ENCODE results near the gene IQGAP3. TPM values are rescaled to one million over a fixed set of nuclear protein-coding genes. Genes with fewer than 3 reads are reported as not detected.
A peak's percentile ranks its signal among the peaks of the same experiment; 100 is the strongest.

The IQGAP3 gene
- total and polyA plus RNA-seq, 7 donors = 0.55 to 11.2 (median 0.76) TPM; not detected in 1

GRCh38 chr1:156480411-156481192 is 91.8 kb downstream of the IQGAP3 start:
- Histone ChIP-seq H3K27me3 (no peaks in the 10 kb centered on the region), H3K9me3 (no peaks in the 10 kb centered on the region), H3K4me1 (peaks cover 0 to 97% (median 94%) of the 10 kb centered on the region in 4 donors), H3K4me3 (no peak overlapping the region), H3K36me3 (peaks cover 48 to 76% (median 55%) of the 10 kb centered on the region in 4 donors), H3K27ac (peak overlapping the region; percentile 89 to 98 (median 90))
- DNase-seq = peak; percentile 88
- TF ChIP-seq POLR2AphosphoS5 (IDR thresholded peaks at IDR 0.05) (peak in 3 of 4 donors; percentile 4 to 16 (median 13)), CTCF (IDR thresholded peaks at IDR 0.05) (peak; percentile 28 to 74 (median 58)), EP300 (IDR thresholded peaks at IDR 0.05) (no peak)
- intact Hi-C loops (cut with DNase I) = loop anchor here (2.0 kb wide), 1 partner anchor 120 kb away; the partner anchor contains the start of gene GPATCH4
- WGBS, 2 donors = 47 to 78% methylated on average over 34 of the region's 34 CpGs

GRCh38 chr1:156480016-156480370 is 92.4 kb downstream of the IQGAP3 start:
- H3K9me3 ChIP-seq = no peaks in the 10 kb centered on the region
- H3K4me1 ChIP-seq = peaks cover 0 to 96% (median 94%) of the 10 kb centered on the region in 4 donors
- no peak overlapping the region for H3K4me3 ChIP-seq
- peaks cover 49 to 82% (median 56%) of the 10 kb centered on the region in 4 donors for H3K36me3 ChIP-seq
- TF ChIP-seq POLR2AphosphoS5 (IDR thresholded peaks at IDR 0.05) (peak in 2 of 4 donors; percentile 5 to 46), POLR2A (IDR thresholded peaks at IDR 0.05) (no peak), CTCF (IDR thresholded peaks at IDR 0.05) (peak in 1 of 4 experiments; percentile 15)
- H3K27ac ChIP-seq = peak overlapping the region; percentile 89 to 98 (median 90)
- intact Hi-C loops (cut with DNase I) = loop anchor here (2.0 kb wide), 1 partner anchor 121 kb away; the partner anchor contains the start of gene GPATCH4
- no peak for DNase-seq
- H3K27me3 ChIP-seq = no peaks in the 10 kb centered on the region
- WGBS, 2 donors = 38 to 48% methylated on average over 4 of the region's 4 CpGs

- Histone ChIP-seq H3K4me1 (peaks cover 0 to 96% (median 92%) of the 10 kb centered on the region in 4 donors), H3K4me3 (no peak overlapping the region), H3K27me3 (no peaks in the 10 kb centered on the region), H3K27ac (peak overlapping the region; percentile 89 to 98 (median 90)), H3K9me3 (no peaks in the 10 kb centered on the region), H3K36me3 (peaks cover 56 to 88% (median 62%) of the 10 kb centered on the region in 4 donors)
- DNase-seq = peak; percentile 66
- TF ChIP-seq POLR2A (IDR thresholded peaks at IDR 0.05) (no peak), POLR2AphosphoS5 (IDR thresholded peaks at IDR 0.05) (peak in 1 of 4 donors; percentile 38)
- intact Hi-C loops (cut with DNase I) = loop anchor here (2.0 to 5.0 kb wide), 2 partner anchors 33 to 121 kb away; partner anchors contain the start of gene GPATCH4
- WGBS, 2 donors = 93 to 94% methylated on average over 15 of the region's 15 CpGs
Measured at GRCh38 chr1:156479093-156480015, 93.0 kb downstream of the IQGAP3 start.

GRCh38 chr1:156478250-156478627 is 94.1 kb downstream of the IQGAP3 start:
- peaks cover 65 to 97% (median 73%) of the 10 kb centered on the region in 4 donors for H3K36me3 ChIP-seq
- H3K27me3 ChIP-seq = no peaks in the 10 kb centered on the region
- no peak for TF ChIP-seq CTCF (IDR thresholded peaks at IDR 0.05)
- TF ChIP-seq POLR2AphosphoS5 (IDR thresholded peaks at IDR 0.05) = no peak
- no peak for TF ChIP-seq EP300 (IDR thresholded peaks at IDR 0.05)
- no peak for TF ChIP-seq POLR2A (IDR thresholded peaks at IDR 0.05)
- no peak overlapping the region for H3K4me3 ChIP-seq
- peak overlapping the region; percentile 89 to 98 (median 90) for H3K27ac ChIP-seq
- 95% methylated on average over 8 of the region's 8 CpGs for WGBS, 2 donors
- H3K9me3 ChIP-seq = no peaks in the 10 kb centered on the region
- H3K4me1 ChIP-seq = peaks cover 0 to 88% (median 82%) of the 10 kb centered on the region in 4 donors
- intact Hi-C loops (cut with DNase I) = loop anchor here (5.0 kb wide), 1 partner anchor 34 kb away; no protein-coding TSS in a partner anchor
- DNase-seq = no peak

Data from sigmoid colon (tissue), 7 donors.